Cardiac fibroblast (primary cell): ENCODE results near the gene GLI3.

ENCODE experiments used
- DNase-seq, 2 donors: peaks; one replicate each; pipeline versions ENCODE4 v3.0.0 to v3.0.0-alpha.2; 2010; ENCODE audit warnings: low read depth in 2 of 2
- H3K4me3 ChIP-seq, 2 donors: replicated peaks in 1 of 2; 1 replicate in 1 of 2; 2 replicates in 1 of 2; pipeline ENCODE4 v1.5.1; 2011; ENCODE audit warnings: low read depth in 2 of 2, low read length in 2 of 2, mild to moderate bottlenecking in 2 of 2, moderate library complexity in 1 of 2
- CTCF ChIP-seq: IDR thresholded peaks from one replicate; pipeline ENCODE4 v1.5.1; 2011; ENCODE audit warnings: low read depth, mild to moderate bottlenecking, low read length, inconsistent platforms

Gene GLI3

GRCh38 chr7:42139751-42140150 lies 97.3 kb downstream of the GLI3 start:
- no peak for DNase-seq
- no peak for TF ChIP-seq CTCF
- H3K4me3 ChIP-seq: no peak overlapping the region

DNA sequence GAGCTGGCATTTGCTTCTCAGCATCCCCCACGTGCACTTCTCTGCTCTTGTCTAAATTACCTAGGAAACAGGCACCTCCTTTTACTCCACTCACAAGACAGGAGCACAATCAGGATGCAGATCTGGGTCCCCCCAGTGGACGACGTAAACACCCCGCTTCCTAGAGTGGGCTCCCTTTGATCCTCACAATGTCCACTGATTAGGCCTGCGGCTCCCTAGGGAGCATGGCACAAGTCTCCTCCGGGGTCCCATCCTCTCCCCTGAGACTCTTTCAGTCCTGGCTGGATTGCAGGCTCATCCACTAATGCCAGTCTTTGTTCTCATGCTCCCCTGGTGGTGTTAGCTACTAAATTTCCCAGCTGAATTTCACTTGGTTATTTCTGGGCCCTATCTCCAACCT lies 98.3 kb downstream of the GLI3 start:
- H3K4me3 ChIP-seq: no peak overlapping the region
- TF ChIP-seq CTCF: no peak
- no peak for DNase-seq

DNA sequence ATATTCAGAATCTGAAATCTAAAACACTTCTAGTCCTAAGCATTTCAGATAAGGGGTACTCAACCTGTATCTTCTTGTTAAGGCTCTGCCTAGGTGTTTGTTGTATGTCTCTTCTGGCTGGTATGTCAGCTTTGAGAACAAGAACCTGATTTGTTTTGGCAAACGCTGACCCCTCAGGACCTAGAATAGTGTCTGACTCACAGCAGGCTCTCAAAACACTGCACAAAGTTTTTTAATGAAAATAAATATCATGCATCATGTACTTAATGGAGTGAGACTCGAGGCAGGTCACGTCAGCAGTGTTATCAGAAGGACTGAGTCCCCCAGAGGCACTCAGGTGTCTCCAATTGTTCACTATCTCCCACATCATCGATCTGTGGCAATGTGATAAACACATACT lies 99.1 kb downstream of the GLI3 start:
- TF ChIP-seq CTCF: no peak
- H3K4me3 ChIP-seq: no peak overlapping the region
- DNase-seq: peak in 1 of 2 donors; percentile 41

- no peak overlapping the region for H3K4me3 ChIP-seq
- no peak for DNase-seq
- no peak for TF ChIP-seq CTCF
Observed at GRCh38 chr7:42137431-42137830, 99.6 kb downstream of the GLI3 start.

- no peak overlapping the region for H3K4me3 ChIP-seq
- DNase-seq: no peak
- no peak for TF ChIP-seq CTCF
Observed at GRCh38 chr7:42135728-42136127, 101.3 kb downstream of the GLI3 start.

DNA sequence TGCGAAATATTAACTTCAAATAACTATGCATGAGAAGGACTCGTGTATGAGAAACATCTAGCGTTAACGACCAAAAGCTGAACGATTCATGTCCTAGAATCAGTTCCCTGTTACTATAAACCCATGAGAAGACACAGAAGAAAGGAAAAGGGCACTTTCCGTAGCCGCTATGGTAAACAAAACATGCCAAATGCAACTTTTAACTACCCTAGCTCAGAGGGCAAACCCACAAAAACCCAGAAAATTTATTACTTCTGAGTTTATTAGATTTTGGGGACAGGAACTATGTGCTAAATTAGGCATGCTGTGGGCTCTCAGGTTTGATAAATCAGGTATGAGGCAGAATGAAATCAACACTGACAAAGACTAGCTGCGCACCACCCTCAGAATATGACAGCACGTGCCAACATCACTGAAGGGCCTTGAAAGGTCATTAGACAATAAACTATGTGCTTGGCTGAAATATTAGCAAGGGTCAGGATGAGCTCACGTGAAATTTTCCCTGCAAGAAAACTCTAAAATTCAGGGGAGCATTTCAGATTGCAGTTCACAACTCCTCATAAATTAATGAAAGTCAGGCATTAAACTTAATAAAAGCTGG lies 102.6 kb downstream of the GLI3 start:
- H3K4me3 ChIP-seq: no peak overlapping the region
- TF ChIP-seq CTCF: no peak
- DNase-seq: no peak

- DNase-seq: no peak
- no peak for TF ChIP-seq CTCF
- no peak overlapping the region for H3K4me3 ChIP-seq
Observed at GRCh38 chr7:42133321-42133720, 103.7 kb downstream of the GLI3 start.
